Measurements from ENCODE around the gene CAMTA1.

- TF ChIP-seq CTCF (IDR thresholded peaks at IDR 0.05) (no peak), EP300 (IDR thresholded peaks at IDR 0.05) (no peak)
Measured at GRCh38 chr1:6922096-6922931, 137.1 kb downstream of the CAMTA1 start.
